Natural killer cell (primary cell): ENCODE data around the gene GAREM2. TPM values are rescaled to one million over a fixed set of nuclear protein-coding genes. Genes with fewer than 3 reads are reported as not detected.

Experiments
- ATAC-seq, 3 donors: fragments of 150-1000 bp in 2 of 3; fragments of 200-7000 bp in 1 of 3; cut with Tn5 transposase; 1 replicate in 1 of 3; 2 replicates in 2 of 3; pipeline ENCODE4 v1.10.0; 2021; ENCODE audit warnings: mild to moderate bottlenecking in 2 of 3, moderate library complexity in 2 of 3
- DNase-seq, 2 donors: peaks; one replicate each; pipeline versions ENCODE4 v3.0.0 to v3.0.0-alpha.2; 2013 to 2021; ENCODE audit warnings: mixed read lengths in 1 of 2
- H3K27ac ChIP-seq: one replicate; pipeline ENCODE4 v1.5.1; 2013; ENCODE audit warnings: mild to moderate bottlenecking, low read length
- H3K27me3 ChIP-seq: one replicate; pipeline ENCODE4 v1.6.1; 2013; ENCODE audit warnings: low read length; ENCODE audit not compliant: control insufficient read depth, insufficient read depth
- H3K36me3 ChIP-seq: one replicate; pipeline ENCODE4 v1.6.1; 2013; ENCODE audit warnings: low read length; ENCODE audit not compliant: control insufficient read depth, insufficient read depth
- H3K4me1 ChIP-seq: one replicate; pipeline ENCODE4 v1.6.1; 2013; ENCODE audit warnings: low read length; ENCODE audit not compliant: control insufficient read depth, insufficient read depth
- H3K4me3 ChIP-seq: one replicate; pipeline ENCODE4 v1.5.1; 2013; ENCODE audit warnings: low read length
- H3K9me3 ChIP-seq: one replicate; pipeline ENCODE4 v1.6.1; 2013; ENCODE audit warnings: low read length; ENCODE audit not compliant: control insufficient read depth, insufficient read depth
- H3K27ac Mint-ChIP-seq, 2 donors: one replicate each; pipeline ENCODE4 v1.8.0; 2022; ENCODE audit warnings: mild to moderate bottlenecking in 2 of 2, mixed read lengths in 2 of 2, moderate library complexity in 1 of 2
- H3K27me3 Mint-ChIP-seq, 2 donors: one replicate each; pipeline ENCODE4 v1.8.0; 2022; ENCODE audit warnings: low read depth in 2 of 2, mixed read lengths in 2 of 2
- H3K36me3 Mint-ChIP-seq: one replicate; pipeline ENCODE4 v1.8.0; 2022; ENCODE audit warnings: mixed read lengths
- H3K4me1 Mint-ChIP-seq, 2 donors: one replicate each; pipeline ENCODE4 v1.8.0; 2022; ENCODE audit warnings: mixed read lengths in 2 of 2
- H3K4me3 Mint-ChIP-seq: one replicate; pipeline ENCODE4 v1.8.0; 2022; ENCODE audit warnings: mild to moderate bottlenecking, moderate library complexity, mixed read lengths
- H3K9me3 Mint-ChIP-seq, 2 donors: one replicate each; pipeline ENCODE4 v1.8.0; 2022; ENCODE audit warnings: mixed read lengths in 2 of 2
- WGBS: methylation state at CpG from one replicate; pipeline ENCODE4 v1.1.7; 2013; ENCODE audit warnings: missing lambda C conversion rate; ENCODE audit not compliant: insufficient coverage; 5-methylcytosine and 5-hydroxymethylcytosine counted together
- intact Hi-C: fragments of 100-400 bp; cut with micrococcal nuclease; formaldehyde crosslinking; loops from one replicate; pipeline ENCODE4 v1.14.2; 2022
- total RNA-seq, 4 donors: library from RNA; stranded (reverse); fragments of 120-200 nt in 1 of 4; gene quantifications; one replicate each; pipeline versions ENCODE4 v1.2.3 to v1.2.4, GENCODE V29; 2013 to 2022
- TF ChIP-seq, protein P1 (sequence below): fragments of 200-600 bp; IDR thresholded peaks from one replicate; pipeline ENCODE4 v1.8.0; 2022; ENCODE audit warnings: antibody characterized with exemption

The GAREM2 gene
- total RNA-seq, 3 donors from 2014 or later (not counting 1 experiment from before 2014, with no cell fraction given) = 7.1 to 9.2 (median 7.2) TPM

DNA sequence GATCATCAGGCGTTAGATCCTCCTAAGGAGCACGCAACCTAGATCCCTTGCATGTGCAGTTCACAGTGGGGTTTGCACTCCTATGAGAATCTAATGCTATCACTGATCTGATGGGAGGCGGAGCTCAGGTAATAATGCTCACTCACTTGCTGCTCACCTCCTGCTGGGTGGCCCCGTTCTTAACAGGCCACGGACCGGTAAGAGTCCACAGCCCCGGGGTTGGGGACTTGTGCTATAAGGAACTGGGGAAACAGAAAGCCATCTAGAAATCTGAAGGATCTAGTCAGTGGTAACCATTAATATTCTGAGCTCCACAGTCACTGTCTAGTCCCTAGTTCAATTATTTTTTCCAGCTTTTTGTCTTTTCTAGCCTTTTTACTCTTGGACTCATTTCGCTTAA, 44.7 kb upstream of the GAREM2 start:
- Mint-ChIP-seq H3K27me3 (no peaks in the 10 kb centered on the region), H3K36me3 (no peaks in the 10 kb centered on the region), H3K27ac (no peak overlapping the region), H3K4me1 (peaks cover 25 to 30% of the 10 kb centered on the region in 2 donors), H3K9me3 (no peaks in the 10 kb centered on the region), H3K4me3 (no peak overlapping the region)
- intact Hi-C loops = no loop called here
- Histone ChIP-seq H3K36me3 (peaks cover 25% of the 10 kb centered on the region), H3K27ac (no peak overlapping the region), H3K9me3 (no peaks in the 10 kb centered on the region), H3K4me1 (peaks cover 3% of the 10 kb centered on the region), H3K27me3 (no peaks in the 10 kb centered on the region), H3K4me3 (no peak overlapping the region)
- 96% methylated on average over 7 of the region's 8 CpGs for WGBS
- TF ChIP-seq, protein P1, sequence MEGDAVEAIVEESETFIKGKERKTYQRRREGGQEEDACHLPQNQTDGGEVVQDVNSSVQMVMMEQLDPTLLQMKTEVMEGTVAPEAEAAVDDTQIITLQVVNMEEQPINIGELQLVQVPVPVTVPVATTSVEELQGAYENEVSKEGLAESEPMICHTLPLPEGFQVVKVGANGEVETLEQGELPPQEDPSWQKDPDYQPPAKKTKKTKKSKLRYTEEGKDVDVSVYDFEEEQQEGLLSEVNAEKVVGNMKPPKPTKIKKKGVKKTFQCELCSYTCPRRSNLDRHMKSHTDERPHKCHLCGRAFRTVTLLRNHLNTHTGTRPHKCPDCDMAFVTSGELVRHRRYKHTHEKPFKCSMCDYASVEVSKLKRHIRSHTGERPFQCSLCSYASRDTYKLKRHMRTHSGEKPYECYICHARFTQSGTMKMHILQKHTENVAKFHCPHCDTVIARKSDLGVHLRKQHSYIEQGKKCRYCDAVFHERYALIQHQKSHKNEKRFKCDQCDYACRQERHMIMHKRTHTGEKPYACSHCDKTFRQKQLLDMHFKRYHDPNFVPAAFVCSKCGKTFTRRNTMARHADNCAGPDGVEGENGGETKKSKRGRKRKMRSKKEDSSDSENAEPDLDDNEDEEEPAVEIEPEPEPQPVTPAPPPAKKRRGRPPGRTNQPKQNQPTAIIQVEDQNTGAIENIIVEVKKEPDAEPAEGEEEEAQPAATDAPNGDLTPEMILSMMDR = no peak
- DNase-seq (no peak), ATAC-seq (no peak)

DNA sequence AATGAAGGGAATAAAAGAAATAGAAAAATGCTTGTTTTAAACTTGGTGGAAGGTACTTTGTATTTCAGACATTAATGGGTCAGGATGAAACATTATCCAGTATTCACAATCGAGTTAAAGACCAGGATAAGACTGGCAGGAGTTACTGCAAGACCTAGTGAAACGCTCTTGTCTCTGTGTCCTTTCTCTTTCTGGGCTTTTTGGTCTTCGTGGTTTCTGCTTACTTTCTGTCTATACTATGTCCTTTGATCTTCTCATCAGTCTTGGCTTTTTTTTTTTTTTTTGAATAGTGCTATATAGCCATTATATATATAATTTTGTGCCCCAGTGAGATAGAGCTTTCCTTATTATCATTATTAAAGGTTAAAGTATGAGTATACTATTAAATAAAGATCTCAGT, 42.1 kb upstream of the GAREM2 start:
- intact Hi-C loops = no loop called here
- H3K36me3 ChIP-seq = peaks cover 36% of the 10 kb centered on the region
- H3K4me3 Mint-ChIP-seq = no peak overlapping the region

DNA sequence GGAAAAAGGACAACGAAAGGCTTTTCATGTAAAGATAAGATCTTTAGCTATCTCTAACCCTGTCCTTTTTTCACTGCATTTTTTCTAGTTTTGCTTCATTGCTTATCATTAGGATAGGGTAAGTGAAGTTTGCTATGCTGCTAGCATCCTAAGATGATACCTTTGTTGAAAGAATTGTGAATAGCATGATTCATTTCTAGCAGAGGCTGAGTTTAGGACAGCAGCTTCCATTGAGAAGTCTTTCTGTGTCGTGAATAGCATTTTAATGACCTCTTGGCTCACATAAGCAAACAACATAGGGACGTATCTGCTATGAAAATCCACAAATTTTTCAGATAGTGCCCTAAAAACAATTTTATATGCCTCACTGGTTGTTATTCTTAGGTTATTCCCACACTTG, 36.4 kb upstream of the GAREM2 start:
- Histone ChIP-seq H3K27ac (no peak overlapping the region), H3K36me3 (peaks cover 22% of the 10 kb centered on the region), H3K9me3 (no peaks in the 10 kb centered on the region), H3K27me3 (no peaks in the 10 kb centered on the region), H3K4me3 (no peak overlapping the region), H3K4me1 (no peaks in the 10 kb centered on the region)
- H3K4me1 Mint-ChIP-seq = peaks cover 0 to 14% of the 10 kb centered on the region in 2 donors
- H3K27ac Mint-ChIP-seq = peak overlapping the region in 1 of 2 donors; percentile 21
- TF ChIP-seq, protein P1 = no peak
- H3K4me3 Mint-ChIP-seq = no peak overlapping the region
- ATAC-seq (no peak), DNase-seq (no peak)
- H3K9me3 Mint-ChIP-seq = no peaks in the 10 kb centered on the region
- H3K36me3 Mint-ChIP-seq = peaks cover 7% of the 10 kb centered on the region
- 100% methylated on average over 3 of the region's 3 CpGs for WGBS
- no peaks in the 10 kb centered on the region for H3K27me3 Mint-ChIP-seq
- intact Hi-C loops = no loop called here

More for the DNA sequence above, 42.1 kb upstream of the GAREM2 start:
- Mint-ChIP-seq H3K27ac (peak overlapping the region in 1 of 2 donors; percentile 54), H3K9me3 (no peaks in the 10 kb centered on the region), H3K27me3 (no peaks in the 10 kb centered on the region), H3K36me3 (peaks cover 7% of the 10 kb centered on the region), H3K4me1 (peaks cover 9 to 13% of the 10 kb centered on the region in 2 donors)
- Histone ChIP-seq H3K27ac (no peak overlapping the region), H3K9me3 (no peaks in the 10 kb centered on the region), H3K4me3 (no peak overlapping the region), H3K27me3 (no peaks in the 10 kb centered on the region), H3K4me1 (no peaks in the 10 kb centered on the region)
- WGBS = 51% methylated on average over 3 of the region's 3 CpGs
- ATAC-seq (no peak), DNase-seq (no peak)
- TF ChIP-seq, protein P1 = no peak
